ENCODE data around the gene DSCAML1. TPM values are rescaled to one million over a fixed set of nuclear protein-coding genes. Genes with fewer than 3 reads are reported as not detected.

Gene DSCAML1
- total and polyA plus RNA-seq, 10 of the 15 experiments (the other 5 are each of a cell fraction or from before 2014, with no cell fraction given), result 0.03 to 0.18 (median 0.06) TPM; not detected in 1

DNA sequence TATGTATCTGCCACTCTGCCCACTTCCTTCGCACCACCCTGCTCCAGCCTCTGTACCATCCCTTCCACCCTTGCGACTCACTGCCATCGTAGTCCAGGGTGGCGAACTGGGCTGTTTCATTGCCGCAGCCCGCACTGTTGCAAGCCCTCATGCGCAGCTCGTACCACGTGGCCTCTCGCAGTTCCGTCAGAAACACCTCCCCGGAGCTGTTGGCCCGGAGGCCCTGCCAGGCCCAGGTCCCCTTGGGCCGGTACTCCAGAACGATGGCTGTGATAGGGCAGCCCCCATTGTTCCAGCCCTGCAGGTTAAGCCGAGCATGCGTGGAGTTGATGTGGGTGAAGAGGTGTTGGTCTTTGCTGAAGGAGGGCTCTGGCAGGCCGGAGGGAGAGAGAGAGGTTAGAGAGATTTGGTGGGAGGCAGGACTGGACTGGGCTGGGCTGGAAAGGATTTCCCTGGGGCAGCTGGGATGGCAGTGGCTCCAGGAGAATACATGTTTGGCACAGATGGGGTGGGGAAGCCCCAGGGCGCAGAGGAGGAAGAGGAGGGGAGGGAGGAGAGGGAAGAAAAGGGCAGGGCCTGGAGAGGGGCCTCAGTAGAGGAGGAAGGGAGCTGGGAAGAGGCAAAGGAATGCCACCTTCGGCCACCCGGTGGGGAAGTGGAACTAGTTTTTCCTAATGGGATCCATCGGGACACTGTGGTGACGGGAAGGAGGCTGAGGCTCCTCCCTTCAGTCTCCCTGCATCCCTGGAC lies 359.8 kb downstream of the DSCAML1 start (continued):
- TF ChIP-seq, protein P1, sequence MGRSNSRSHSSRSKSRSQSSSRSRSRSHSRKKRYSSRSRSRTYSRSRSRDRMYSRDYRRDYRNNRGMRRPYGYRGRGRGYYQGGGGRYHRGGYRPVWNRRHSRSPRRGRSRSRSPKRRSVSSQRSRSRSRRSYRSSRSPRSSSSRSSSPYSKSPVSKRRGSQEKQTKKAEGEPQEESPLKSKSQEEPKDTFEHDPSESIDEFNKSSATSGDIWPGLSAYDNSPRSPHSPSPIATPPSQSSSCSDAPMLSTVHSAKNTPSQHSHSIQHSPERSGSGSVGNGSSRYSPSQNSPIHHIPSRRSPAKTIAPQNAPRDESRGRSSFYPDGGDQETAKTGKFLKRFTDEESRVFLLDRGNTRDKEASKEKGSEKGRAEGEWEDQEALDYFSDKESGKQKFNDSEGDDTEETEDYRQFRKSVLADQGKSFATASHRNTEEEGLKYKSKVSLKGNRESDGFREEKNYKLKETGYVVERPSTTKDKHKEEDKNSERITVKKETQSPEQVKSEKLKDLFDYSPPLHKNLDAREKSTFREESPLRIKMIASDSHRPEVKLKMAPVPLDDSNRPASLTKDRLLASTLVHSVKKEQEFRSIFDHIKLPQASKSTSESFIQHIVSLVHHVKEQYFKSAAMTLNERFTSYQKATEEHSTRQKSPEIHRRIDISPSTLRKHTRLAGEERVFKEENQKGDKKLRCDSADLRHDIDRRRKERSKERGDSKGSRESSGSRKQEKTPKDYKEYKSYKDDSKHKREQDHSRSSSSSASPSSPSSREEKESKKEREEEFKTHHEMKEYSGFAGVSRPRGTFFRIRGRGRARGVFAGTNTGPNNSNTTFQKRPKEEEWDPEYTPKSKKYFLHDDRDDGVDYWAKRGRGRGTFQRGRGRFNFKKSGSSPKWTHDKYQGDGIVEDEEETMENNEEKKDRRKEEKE (IDR thresholded peaks at IDR 0.05), result no peak
- TF ChIP-seq ATF7 (IDR thresholded peaks at IDR 0.05; ENCODE audit: low read depth), result no peak
- TF ChIP-seq, protein P2, sequence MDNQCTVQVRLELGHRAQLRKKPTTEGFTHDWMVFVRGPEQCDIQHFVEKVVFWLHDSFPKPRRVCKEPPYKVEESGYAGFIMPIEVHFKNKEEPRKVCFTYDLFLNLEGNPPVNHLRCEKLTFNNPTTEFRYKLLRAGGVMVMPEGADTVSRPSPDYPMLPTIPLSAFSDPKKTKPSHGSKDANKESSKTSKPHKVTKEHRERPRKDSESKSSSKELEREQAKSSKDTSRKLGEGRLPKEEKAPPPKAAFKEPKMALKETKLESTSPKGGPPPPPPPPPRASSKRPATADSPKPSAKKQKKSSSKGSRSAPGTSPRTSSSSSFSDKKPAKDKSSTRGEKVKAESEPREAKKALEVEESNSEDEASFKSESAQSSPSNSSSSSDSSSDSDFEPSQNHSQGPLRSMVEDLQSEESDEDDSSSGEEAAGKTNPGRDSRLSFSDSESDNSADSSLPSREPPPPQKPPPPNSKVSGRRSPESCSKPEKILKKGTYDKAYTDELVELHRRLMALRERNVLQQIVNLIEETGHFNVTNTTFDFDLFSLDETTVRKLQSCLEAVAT (IDR thresholded peaks at IDR 0.05), result no peak
- TF ChIP-seq BCL11A (IDR thresholded peaks at IDR 0.05; ENCODE audit: low read depth, low read length), result no peak
- no peak for TF ChIP-seq CREM (IDR thresholded peaks at IDR 0.05; ENCODE audit: low read depth)
- TF ChIP-seq NR2F1 (conservative IDR thresholded peaks at IDR 0.05), result no peak
- TF ChIP-seq, protein P3, sequence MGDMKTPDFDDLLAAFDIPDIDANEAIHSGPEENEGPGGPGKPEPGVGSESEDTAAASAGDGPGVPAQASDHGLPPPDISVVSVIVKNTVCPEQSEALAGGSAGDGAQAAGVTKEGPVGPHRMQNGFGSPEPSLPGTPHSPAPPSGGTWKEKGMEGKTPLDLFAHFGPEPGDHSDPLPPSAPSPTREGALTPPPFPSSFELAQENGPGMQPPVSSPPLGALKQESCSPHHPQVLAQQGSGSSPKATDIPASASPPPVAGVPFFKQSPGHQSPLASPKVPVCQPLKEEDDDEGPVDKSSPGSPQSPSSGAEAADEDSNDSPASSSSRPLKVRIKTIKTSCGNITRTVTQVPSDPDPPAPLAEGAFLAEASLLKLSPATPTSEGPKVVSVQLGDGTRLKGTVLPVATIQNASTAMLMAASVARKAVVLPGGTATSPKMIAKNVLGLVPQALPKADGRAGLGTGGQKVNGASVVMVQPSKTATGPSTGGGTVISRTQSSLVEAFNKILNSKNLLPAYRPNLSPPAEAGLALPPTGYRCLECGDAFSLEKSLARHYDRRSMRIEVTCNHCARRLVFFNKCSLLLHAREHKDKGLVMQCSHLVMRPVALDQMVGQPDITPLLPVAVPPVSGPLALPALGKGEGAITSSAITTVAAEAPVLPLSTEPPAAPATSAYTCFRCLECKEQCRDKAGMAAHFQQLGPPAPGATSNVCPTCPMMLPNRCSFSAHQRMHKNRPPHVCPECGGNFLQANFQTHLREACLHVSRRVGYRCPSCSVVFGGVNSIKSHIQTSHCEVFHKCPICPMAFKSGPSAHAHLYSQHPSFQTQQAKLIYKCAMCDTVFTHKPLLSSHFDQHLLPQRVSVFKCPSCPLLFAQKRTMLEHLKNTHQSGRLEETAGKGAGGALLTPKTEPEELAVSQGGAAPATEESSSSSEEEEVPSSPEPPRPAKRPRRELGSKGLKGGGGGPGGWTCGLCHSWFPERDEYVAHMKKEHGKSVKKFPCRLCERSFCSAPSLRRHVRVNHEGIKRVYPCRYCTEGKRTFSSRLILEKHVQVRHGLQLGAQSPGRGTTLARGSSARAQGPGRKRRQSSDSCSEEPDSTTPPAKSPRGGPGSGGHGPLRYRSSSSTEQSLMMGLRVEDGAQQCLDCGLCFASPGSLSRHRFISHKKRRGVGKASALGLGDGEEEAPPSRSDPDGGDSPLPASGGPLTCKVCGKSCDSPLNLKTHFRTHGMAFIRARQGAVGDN (IDR thresholded peaks at IDR 0.05), result no peak
- TF ChIP-seq MYC (IDR thresholded peaks at IDR 0.05; ENCODE audit: insufficient read depth, insufficient read length, insufficient replicate concordance, low read length, severe bottlenecking), result no peak

Measured in GM12878 (cell line).